Measurements from ENCODE around the gene VPS50.
A peak's percentile ranks its signal among the peaks of the same experiment; 100 is the strongest.

VPS50 gene

DNA sequence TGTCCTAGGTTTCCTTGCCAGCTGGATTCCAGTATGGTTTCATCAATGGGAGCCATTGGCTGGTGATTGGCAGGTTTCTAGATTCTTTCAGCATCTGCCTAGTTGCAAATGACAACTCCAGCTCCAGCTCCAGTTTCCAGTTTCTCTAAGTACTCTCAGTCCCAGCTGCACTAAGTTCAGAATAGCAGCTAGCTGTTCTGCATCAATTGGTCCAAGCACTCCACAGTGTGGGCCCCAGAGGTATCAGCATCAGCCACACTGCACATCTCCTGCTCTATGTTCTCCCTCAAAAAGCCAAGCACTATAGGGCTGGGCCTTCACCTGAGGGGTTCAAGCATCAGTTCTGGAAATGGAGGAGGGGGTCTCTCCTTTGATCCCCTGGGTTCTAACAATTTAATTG, 143.4 kb downstream of the VPS50 start:
- Histone ChIP-seq H3K27ac (ENCODE audit: low read length) (no peak overlapping the region), H3K79me2 (ENCODE audit: low read length) (no peaks in the 10 kb centered on the region)
- no peak for TF ChIP-seq EZH2phosphoT487 (IDR thresholded peaks at IDR 0.05; ENCODE audit: low read length)
- TF ChIP-seq, protein P1, sequence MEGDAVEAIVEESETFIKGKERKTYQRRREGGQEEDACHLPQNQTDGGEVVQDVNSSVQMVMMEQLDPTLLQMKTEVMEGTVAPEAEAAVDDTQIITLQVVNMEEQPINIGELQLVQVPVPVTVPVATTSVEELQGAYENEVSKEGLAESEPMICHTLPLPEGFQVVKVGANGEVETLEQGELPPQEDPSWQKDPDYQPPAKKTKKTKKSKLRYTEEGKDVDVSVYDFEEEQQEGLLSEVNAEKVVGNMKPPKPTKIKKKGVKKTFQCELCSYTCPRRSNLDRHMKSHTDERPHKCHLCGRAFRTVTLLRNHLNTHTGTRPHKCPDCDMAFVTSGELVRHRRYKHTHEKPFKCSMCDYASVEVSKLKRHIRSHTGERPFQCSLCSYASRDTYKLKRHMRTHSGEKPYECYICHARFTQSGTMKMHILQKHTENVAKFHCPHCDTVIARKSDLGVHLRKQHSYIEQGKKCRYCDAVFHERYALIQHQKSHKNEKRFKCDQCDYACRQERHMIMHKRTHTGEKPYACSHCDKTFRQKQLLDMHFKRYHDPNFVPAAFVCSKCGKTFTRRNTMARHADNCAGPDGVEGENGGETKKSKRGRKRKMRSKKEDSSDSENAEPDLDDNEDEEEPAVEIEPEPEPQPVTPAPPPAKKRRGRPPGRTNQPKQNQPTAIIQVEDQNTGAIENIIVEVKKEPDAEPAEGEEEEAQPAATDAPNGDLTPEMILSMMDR (IDR thresholded peaks at IDR 0.05; ENCODE audit: low read length), result peak; percentile 34

DNA sequence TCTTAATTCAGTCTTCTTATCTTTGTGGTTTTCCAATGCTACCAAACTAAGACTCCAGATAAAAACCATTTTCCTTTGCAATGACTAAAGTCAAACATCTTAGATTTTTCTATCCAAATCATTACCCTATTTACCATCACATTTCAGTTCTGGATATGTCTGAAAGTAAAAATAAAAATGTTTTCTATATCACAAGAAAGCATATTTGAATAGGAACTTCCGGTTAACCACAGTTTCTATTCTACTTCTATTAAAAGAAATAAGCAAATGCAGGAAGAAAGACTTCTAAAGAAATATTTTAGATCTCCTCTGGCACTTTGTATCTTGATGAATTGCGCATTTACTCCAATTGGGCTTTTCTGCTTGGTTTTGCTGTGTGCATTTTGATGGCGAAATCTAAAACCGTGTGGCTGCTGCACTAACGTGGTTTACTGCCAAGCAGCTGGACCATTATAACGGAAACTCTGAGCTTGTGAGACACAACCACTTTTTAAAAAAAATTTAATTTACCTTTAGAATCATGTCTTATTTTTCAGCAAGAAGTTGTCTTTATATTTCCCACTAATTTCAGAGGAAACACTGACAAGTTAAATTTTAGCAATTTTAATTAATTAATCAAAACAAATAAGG, 146.1 kb downstream of the VPS50 start:
- peak; percentile 69 for DNase-seq
- H3K36me3 ChIP-seq (replicated peaks; ENCODE audit: insufficient read depth, low read length), result no peaks in the 10 kb centered on the region
- H3K9me3 ChIP-seq (replicated peaks; ENCODE audit: insufficient read depth, low read length), result no peaks in the 10 kb centered on the region
- H3K4me3 ChIP-seq (ENCODE audit: low read length), result peak overlapping the region; percentile 27
- peaks cover 28% of the 10 kb centered on the region for H3F3A ChIP-seq (ENCODE audit: insufficient read depth, low read length)
- TF ChIP-seq EZH2phosphoT487 (IDR thresholded peaks at IDR 0.05; ENCODE audit: low read length) (no peak), EZH2 (optimal IDR thresholded peaks at IDR 0.05; ENCODE audit: low read depth, low read length) (no peak)
- TF ChIP-seq, protein P1 (IDR thresholded peaks at IDR 0.05; ENCODE audit: low read length), result no peak
- no peak overlapping the region for H3K9ac ChIP-seq (ENCODE audit: low read length)
- peak overlapping the region; percentile 55; the same call in 1 of the 2 replicates for H3K27ac ChIP-seq (ENCODE audit: low read length)
- no peaks in the 10 kb centered on the region for H3K27me3 ChIP-seq (replicated peaks; ENCODE audit: insufficient read depth, low read length)
- no peak overlapping the region; the same call in 1 of the 2 replicates for H2AFZ ChIP-seq (ENCODE audit: low read length)
- H3K4me1 ChIP-seq (ENCODE audit: low read length), result peaks cover 41% of the 10 kb centered on the region
- H3K9me2 ChIP-seq (replicated peaks; ENCODE audit: insufficient read depth, low read length), result no peaks in the 10 kb centered on the region
- peak overlapping the region; percentile 67 for H3K4me2 ChIP-seq (ENCODE audit: low read depth, low read length)
- no peaks in the 10 kb centered on the region for H4K20me1 ChIP-seq (ENCODE audit: insufficient read depth, low read length)
- H3K79me2 ChIP-seq (ENCODE audit: low read length), result no peaks in the 10 kb centered on the region

More for the DNA sequence above, 143.4 kb downstream of the VPS50 start:
- Histone ChIP-seq H3K9me3 (replicated peaks; ENCODE audit: insufficient read depth, low read length) (no peaks in the 10 kb centered on the region), H3K27me3 (replicated peaks; ENCODE audit: insufficient read depth, low read length) (no peaks in the 10 kb centered on the region), H4K20me1 (ENCODE audit: insufficient read depth, low read length) (no peaks in the 10 kb centered on the region), H3K4me1 (ENCODE audit: low read length) (peaks cover 41% of the 10 kb centered on the region), H3K4me2 (ENCODE audit: low read depth, low read length) (no peak overlapping the region), H3K4me3 (ENCODE audit: low read length) (no peak overlapping the region), H3K36me3 (replicated peaks; ENCODE audit: insufficient read depth, low read length) (no peaks in the 10 kb centered on the region), H2AFZ (ENCODE audit: low read length) (no peak overlapping the region), H3K9ac (ENCODE audit: low read length) (no peak overlapping the region), H3F3A (ENCODE audit: insufficient read depth, low read length) (peaks cover 28% of the 10 kb centered on the region), H3K9me2 (replicated peaks; ENCODE audit: insufficient read depth, low read length) (no peaks in the 10 kb centered on the region)
- DNase-seq, result peak; percentile 23

DNA sequence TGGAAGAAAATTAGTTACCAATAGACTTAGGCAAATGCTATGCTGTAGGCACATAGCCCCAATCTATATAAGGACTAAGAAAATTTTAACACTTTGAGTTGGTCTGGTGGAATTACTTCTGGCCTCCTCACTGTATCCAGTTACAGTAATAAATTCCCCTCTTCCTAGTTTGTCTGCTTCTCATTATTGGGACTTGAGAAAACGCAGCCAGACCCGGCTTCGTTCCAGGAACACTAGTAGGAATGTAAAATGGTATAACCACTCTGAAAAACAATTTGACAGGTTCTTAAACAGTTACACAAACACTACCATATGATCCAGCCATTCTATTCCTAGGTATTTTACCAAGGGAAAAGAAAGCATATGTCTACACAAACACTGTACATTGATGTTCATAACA, 150.2 kb downstream of the VPS50 start:
- no peaks in the 10 kb centered on the region for H3K27me3 ChIP-seq (replicated peaks; ENCODE audit: insufficient read depth, low read length)
- no peak overlapping the region for H3K4me2 ChIP-seq (ENCODE audit: low read depth, low read length)
- H3F3A ChIP-seq (ENCODE audit: insufficient read depth, low read length), result peaks cover 16% of the 10 kb centered on the region
- no peak overlapping the region for H2AFZ ChIP-seq (ENCODE audit: low read length)
- no peaks in the 10 kb centered on the region for H3K79me2 ChIP-seq (ENCODE audit: low read length)
- H3K9me3 ChIP-seq (replicated peaks; ENCODE audit: insufficient read depth, low read length), result no peaks in the 10 kb centered on the region
- TF ChIP-seq, protein P1 (IDR thresholded peaks at IDR 0.05; ENCODE audit: low read length), result no peak
- TF ChIP-seq EZH2 (optimal IDR thresholded peaks at IDR 0.05; ENCODE audit: low read depth, low read length) (no peak), EZH2phosphoT487 (IDR thresholded peaks at IDR 0.05; ENCODE audit: low read length) (no peak)
- H3K9ac ChIP-seq (ENCODE audit: low read length), result no peak overlapping the region
- H3K36me3 ChIP-seq (replicated peaks; ENCODE audit: insufficient read depth, low read length), result no peaks in the 10 kb centered on the region
- peaks cover 23% of the 10 kb centered on the region for H3K4me1 ChIP-seq (ENCODE audit: low read length)
- no peaks in the 10 kb centered on the region for H4K20me1 ChIP-seq (ENCODE audit: insufficient read depth, low read length)
- H3K27ac ChIP-seq (ENCODE audit: low read length), result no peak overlapping the region
- no peak for DNase-seq
- no peak overlapping the region for H3K4me3 ChIP-seq (ENCODE audit: low read length)
- no peaks in the 10 kb centered on the region for H3K9me2 ChIP-seq (replicated peaks; ENCODE audit: insufficient read depth, low read length)

Data from MM.1S (cell line).